HUES48 (cell line): ENCODE data around the gene CHAT.

Experiments used
- H3K27ac ChIP-seq: one replicate; pipeline ENCODE4 v1.7.0; 2013; ENCODE audit warnings: low read depth, low read length, inconsistent platforms
- H3K27me3 ChIP-seq: 2 replicates; pipeline ENCODE4 v1.6.1; 2013; ENCODE audit warnings: mild to moderate bottlenecking, low read length; ENCODE audit not compliant: control insufficient read depth, insufficient read depth
- H3K36me3 ChIP-seq: 2 replicates; pipeline ENCODE4 v1.6.1; 2013; ENCODE audit warnings: low read length; ENCODE audit not compliant: control insufficient read depth, insufficient read depth
- H3K4me1 ChIP-seq: 2 replicates; pipeline ENCODE4 v1.6.1; 2013; ENCODE audit warnings: mild to moderate bottlenecking, low read length; ENCODE audit not compliant: control insufficient read depth, insufficient read depth
- H3K4me3 ChIP-seq: 2 replicates; pipeline ENCODE4 v1.5.1; 2013; ENCODE audit warnings: mild to moderate bottlenecking, low read depth, low read length
- H3K9ac ChIP-seq: 2 replicates; pipeline ENCODE4 v1.6.1; 2013; ENCODE audit warnings: mild to moderate bottlenecking, low read depth, low read length, moderate library complexity
- H3K9me3 ChIP-seq: 2 replicates; pipeline ENCODE4 v1.6.1; 2013; ENCODE audit warnings: low read length; ENCODE audit not compliant: control insufficient read depth, insufficient read depth

The CHAT gene

DNA sequence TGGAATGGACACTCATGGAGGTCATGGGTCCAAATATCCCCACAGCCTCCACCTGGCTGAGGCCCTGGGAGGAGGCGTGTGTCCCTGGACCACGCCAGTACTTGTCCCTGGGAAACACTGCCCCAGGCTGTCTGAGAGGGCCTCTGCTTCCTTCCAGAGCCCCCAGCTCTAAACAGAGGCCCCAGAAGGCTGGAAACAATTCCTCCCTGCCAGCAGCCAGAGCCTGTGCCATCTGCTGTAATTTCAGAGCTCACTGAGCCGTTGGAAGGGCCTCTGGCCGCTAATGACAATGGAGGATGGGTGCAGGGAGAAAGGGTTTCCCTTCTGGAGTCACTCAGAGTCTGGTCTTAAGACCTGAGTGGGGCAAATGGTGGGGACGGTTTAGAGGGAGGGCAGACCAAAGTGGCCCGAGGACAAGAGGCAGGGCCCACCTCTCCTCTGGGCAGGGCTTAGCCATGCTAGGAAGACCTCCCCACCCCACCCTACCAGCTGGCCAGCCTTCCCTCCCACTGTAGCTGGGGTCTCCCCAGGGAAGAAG, 7.1 kb downstream of the CHAT start:
- no peaks in the 10 kb centered on the region for H3K4me1 ChIP-seq
- no peak overlapping the region for H3K4me3 ChIP-seq
- no peak overlapping the region for H3K27ac ChIP-seq
- peaks cover 47% of the 10 kb centered on the region for H3K27me3 ChIP-seq
- no peak overlapping the region for H3K9ac ChIP-seq
- H3K36me3 ChIP-seq, result no peaks in the 10 kb centered on the region
- no peaks in the 10 kb centered on the region for H3K9me3 ChIP-seq

DNA sequence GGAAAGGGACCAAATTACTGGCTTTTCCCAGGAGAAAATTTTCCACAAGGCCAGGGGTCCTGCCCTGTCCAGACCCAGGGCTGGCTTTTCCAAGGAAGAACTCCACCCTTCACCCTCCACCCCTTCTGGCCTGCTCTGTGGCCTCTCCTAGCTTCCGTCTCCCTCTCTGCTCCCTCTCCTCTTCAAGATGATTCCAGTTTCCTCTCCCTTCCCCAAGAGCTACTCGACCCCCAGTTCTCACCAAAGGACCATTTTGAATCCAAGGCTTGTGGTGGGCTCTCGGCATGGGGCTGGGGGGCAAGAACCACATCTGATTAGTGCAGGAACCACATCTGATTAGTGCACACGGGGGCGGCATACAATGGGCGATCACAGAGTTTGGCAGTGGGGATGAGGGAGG, 7.7 kb downstream of the CHAT start:
- Histone ChIP-seq H3K9ac (no peak overlapping the region), H3K27me3 (peaks cover 40% of the 10 kb centered on the region), H3K9me3 (no peaks in the 10 kb centered on the region), H3K36me3 (no peaks in the 10 kb centered on the region), H3K4me1 (no peaks in the 10 kb centered on the region), H3K4me3 (no peak overlapping the region), H3K27ac (no peak overlapping the region)

DNA sequence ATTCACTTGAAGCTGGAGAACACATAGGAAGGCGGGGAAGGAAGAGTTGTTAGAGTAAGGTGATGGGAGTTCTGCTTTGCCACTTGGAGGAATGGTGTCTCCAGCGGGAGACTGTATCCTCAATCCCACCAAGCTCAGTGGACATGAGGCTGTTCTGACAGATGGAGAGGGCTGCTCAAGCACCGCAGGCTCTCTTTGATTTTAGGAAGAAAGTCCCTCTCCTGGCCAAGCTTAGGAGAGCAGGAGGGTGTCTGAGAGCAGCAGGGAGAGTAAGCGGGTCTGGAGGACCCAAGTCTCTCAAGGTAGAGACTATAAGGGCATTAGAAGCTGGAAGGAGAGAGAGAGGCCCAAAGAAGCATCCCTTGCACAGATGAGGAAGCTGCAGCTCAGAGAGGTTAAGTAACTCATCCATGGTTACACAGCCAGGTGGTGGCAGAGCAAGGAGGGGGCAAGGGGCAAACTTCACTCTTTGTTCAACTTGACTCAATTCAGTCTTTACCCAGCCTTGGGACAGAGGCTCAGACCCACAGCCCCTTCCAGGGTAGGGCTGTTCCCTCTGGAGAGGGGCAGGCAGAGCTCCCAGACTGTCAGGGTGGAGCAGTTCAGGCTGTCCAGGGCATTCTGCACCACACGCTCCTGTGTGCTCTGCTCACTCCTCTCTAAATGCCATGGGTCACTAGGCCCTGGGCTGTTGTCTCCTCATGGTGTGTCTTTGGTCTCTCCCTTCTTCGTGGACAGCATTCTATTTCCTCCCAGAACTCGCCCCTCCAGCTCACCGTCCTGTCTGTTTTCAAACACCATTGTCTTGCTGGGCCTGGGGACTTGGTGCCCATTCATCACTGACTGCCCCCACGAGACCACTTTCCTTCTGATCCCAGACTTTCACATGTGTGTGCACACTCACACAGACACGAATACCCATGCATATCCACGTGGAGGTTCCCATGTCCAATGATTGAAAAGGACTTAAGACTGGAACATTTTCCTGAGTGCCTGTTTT, 8.9 kb downstream of the CHAT start:
- Histone ChIP-seq H3K9me3 (no peaks in the 10 kb centered on the region), H3K9ac (no peak overlapping the region), H3K4me3 (no peak overlapping the region), H3K36me3 (no peaks in the 10 kb centered on the region), H3K4me1 (no peaks in the 10 kb centered on the region), H3K27ac (no peak overlapping the region), H3K27me3 (peaks cover 29% of the 10 kb centered on the region)

DNA sequence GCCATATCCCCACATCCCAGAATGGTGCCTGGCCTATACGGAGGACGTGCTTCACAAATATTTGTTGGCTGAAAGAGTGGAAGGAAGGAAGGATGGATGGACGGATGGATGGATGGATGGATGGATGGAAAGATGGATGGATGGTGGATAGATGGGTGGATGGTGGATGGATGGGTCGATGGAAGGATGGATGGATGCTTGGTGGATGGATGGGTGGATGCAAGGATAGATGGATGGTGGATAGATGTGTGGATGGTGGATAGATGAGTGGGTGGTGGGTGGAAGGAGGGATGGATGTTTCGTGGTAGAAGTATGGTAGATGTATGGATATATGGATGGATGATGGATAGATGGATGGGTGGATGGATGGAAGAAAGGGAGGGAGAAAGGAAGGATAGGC, 10.8 kb downstream of the CHAT start:
- peaks cover 11% of the 10 kb centered on the region for H3K27me3 ChIP-seq
- H3K9me3 ChIP-seq, result no peaks in the 10 kb centered on the region
- H3K9ac ChIP-seq, result no peak overlapping the region
- no peak overlapping the region for H3K4me3 ChIP-seq
- H3K4me1 ChIP-seq, result no peaks in the 10 kb centered on the region
- H3K36me3 ChIP-seq, result no peaks in the 10 kb centered on the region
- no peak overlapping the region for H3K27ac ChIP-seq

DNA sequence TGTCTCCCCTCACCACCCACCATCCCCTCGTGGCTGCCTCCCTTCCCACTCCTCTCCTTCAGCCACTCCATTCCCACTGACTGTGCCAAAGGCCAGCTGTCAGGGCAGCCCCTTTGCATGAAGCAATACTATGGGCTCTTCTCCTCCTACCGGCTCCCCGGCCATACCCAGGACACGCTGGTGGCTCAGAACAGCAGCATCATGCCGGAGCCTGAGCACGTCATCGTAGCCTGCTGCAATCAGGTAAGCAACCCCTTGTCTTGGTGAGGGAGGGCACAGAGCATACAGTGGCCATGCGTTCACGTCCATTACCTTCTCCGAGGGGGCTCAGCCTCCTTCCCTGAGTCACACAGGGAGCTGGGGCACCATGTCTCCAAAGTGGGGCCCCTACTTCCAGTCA, 11.6 kb downstream of the CHAT start:
- H3K9me3 ChIP-seq, result no peaks in the 10 kb centered on the region

DNA sequence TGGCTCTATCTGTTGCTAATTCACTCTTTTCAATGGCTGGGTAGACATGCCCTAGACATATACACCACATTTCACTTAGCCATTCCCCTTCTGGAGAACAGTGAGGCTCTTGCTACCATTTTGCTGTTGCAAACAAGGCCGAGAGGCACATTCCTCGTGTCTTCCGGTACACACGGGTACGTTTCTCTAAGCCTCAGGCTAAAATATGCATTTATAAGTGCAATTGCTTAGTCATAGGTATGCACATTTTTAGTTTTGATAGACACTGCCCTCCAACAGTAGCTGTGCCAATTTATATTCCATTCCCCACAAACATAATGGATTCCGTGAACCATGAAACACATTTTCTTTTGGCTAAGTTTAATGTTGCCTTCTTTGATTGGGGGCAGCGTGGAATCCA, 13.2 kb downstream of the CHAT start:
- Histone ChIP-seq H3K9ac (no peak overlapping the region), H3K4me3 (no peak overlapping the region), H3K36me3 (no peaks in the 10 kb centered on the region), H3K27ac (no peak overlapping the region), H3K4me1 (no peaks in the 10 kb centered on the region), H3K27me3 (peaks cover 10% of the 10 kb centered on the region; the same call in 1 of the 2 replicates), H3K9me3 (no peaks in the 10 kb centered on the region)

More for the DNA sequence above, 11.6 kb downstream of the CHAT start:
- no peak overlapping the region for H3K27ac ChIP-seq
- H3K4me1 ChIP-seq, result no peaks in the 10 kb centered on the region
- H3K4me3 ChIP-seq, result no peak overlapping the region
- H3K27me3 ChIP-seq, result peaks cover 11% of the 10 kb centered on the region
- H3K36me3 ChIP-seq, result no peaks in the 10 kb centered on the region
- H3K9ac ChIP-seq, result no peak overlapping the region

DNA sequence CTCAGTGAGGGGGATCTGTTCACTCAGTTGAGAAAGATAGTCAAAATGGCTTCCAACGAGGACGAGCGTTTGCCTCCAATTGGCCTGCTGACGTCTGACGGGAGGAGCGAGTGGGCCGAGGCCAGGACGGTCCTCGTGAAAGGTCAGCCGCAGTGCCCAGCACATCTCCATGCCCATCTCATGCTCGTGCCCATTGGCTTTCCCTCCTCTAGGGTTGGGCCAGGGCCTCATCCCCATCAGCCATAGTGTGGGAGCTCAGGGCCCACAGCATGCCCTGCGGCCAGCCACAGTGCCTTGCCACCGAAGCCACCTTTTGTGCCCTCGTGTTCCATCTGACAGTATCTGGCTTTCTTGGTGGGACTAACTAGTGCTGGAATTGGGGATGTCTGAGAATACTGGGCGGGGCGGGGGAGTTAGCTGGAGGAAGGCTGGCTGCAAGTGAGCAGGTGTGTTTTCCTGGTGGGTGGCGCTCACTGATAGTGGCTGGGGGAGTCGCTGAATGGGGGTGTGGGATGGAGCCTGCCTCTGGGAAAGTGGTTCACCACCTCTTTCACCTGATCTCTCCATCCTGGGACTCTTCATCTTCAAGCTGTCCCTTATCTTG, 13.9 kb downstream of the CHAT start:
- Histone ChIP-seq H3K9ac (no peak overlapping the region), H3K36me3 (no peaks in the 10 kb centered on the region), H3K4me1 (no peaks in the 10 kb centered on the region), H3K4me3 (no peak overlapping the region), H3K27ac (no peak overlapping the region), H3K27me3 (0 out of 2 replicates have a peak, but pooled peaks cover 3% of the 10 kb centered on the region), H3K9me3 (no peaks in the 10 kb centered on the region)

DNA sequence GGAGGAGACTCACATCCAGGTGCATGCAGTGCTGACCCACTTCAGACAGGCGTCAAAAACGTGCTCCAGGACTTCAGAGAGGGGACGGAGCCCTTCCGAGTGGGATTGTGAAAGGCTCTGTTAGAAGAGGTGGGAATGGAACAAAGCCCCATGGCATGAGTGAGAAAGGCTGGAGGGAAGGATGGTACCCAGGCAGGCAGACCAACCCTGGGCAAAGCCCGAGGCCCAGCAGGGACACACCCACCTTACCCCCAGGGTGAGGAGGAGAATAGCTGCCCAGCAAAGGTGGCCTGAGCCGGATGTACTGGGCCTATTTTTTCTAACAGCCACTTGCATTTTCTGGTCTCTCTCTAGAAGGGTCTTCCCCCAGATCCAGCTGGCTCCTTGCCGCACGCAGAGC, 14.8 kb downstream of the CHAT start:
- H3K27me3 ChIP-seq, result 0 out of 2 replicates have a peak, but pooled peaks cover 1% of the 10 kb centered on the region
- no peaks in the 10 kb centered on the region for H3K36me3 ChIP-seq
- no peaks in the 10 kb centered on the region for H3K9me3 ChIP-seq
- H3K4me1 ChIP-seq, result no peaks in the 10 kb centered on the region
- H3K4me3 ChIP-seq, result no peak overlapping the region
- no peak overlapping the region for H3K9ac ChIP-seq
- H3K27ac ChIP-seq, result no peak overlapping the region

DNA sequence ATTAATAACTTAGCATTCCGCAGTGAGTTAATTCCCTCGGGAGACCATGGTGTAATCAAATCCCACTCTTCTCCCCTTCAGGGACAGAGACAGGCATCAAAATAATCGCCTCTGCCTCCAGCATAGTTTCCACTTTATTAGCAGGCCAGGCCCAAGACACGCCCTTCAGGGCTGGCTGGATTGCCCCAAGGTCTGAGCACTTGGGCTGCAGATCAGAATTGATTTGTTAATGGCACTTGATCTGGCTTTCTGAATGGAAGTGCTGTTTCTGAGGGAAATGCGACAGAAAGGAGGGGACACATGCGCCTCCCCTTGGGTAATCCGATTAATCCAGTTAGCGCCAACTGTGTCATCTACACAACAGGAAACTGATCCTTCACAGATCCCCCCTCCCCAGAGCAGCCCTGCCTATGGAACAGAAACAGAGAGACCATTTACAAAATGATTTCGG, 15.6 kb downstream of the CHAT start:
- no peak overlapping the region for H3K9ac ChIP-seq
- no peaks in the 10 kb centered on the region for H3K27me3 ChIP-seq
- no peaks in the 10 kb centered on the region for H3K4me1 ChIP-seq
- no peaks in the 10 kb centered on the region for H3K9me3 ChIP-seq
- no peak overlapping the region for H3K4me3 ChIP-seq
- H3K36me3 ChIP-seq, result no peaks in the 10 kb centered on the region
- no peak overlapping the region for H3K27ac ChIP-seq

DNA sequence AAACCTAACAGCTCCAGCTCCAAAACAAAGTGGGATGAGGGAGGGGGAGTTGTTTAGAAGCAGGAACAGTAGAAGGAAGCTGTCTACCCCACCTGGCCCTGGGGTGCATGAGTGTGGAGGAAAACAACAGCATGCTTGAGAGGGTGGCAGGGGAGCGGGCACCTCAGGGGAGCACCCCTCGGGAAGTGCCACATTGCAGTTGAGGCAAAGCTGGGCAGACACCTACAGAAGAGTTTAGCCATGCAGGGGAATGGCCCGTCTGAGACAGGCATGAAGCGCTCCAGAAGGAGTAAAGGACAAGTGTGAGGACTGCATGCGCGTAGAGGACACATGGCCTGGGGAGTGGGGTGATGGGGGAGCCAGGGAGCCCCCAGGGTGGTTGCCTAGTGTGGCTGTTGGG, 18.1 kb downstream of the CHAT start:
- H3K27me3 ChIP-seq, result no peaks in the 10 kb centered on the region
- no peak overlapping the region for H3K27ac ChIP-seq
- no peaks in the 10 kb centered on the region for H3K9me3 ChIP-seq
- no peaks in the 10 kb centered on the region for H3K4me1 ChIP-seq
- H3K36me3 ChIP-seq, result no peaks in the 10 kb centered on the region
- H3K9ac ChIP-seq, result no peak overlapping the region
- H3K4me3 ChIP-seq, result no peak overlapping the region
